IMR-90 (cell line): ENCODE measurements around the gene SERBP1. TPM values are rescaled to one million over a fixed set of nuclear protein-coding genes. Genes with fewer than 3 reads are reported as not detected.

Source experiments
- ATAC-seq: fragments of 200-7000 bp; cut with Tn5 transposase; 2 replicates; pipeline ENCODE4 v1.9.1; 2020; ENCODE audit warnings: low read depth, mild to moderate bottlenecking, moderate library complexity
- BruUV-seq: library from RNA; stranded (reverse); fragments of 400-500 nt; replicated peaks from 2 replicates; lab custom pipeline; 2021; lab: Mats Ljungman, UMichigan
- CTCF ChIA-PET: fragments of 300-600 bp; formaldehyde crosslinking; extraction: SDS; loops from one replicate; lab custom pipeline; 2021; ENCODE audit warnings: antibody characterized with exemption; lab: Yijun Ruan, JAX
- POLR2A ChIA-PET: fragments of 300-600 bp; sonication (Branson Sonifier 250); formaldehyde crosslinking; loops from one replicate; lab custom pipeline; 2022; ENCODE audit warnings: antibody characterized with exemption; ENCODE audit not compliant: unreplicated experiment; lab: Charles Lee
- DNase-seq: peaks from one replicate; pipeline ENCODE4 v3.0.0; 2013
- H2AFZ ChIP-seq: replicated peaks from 2 replicates; pipeline ENCODE3; 2013; ENCODE audit warnings: low read length, mild to moderate bottlenecking; ENCODE audit not compliant: poor library complexity
- H2AK5ac ChIP-seq: 2 replicates; pipeline ENCODE4 v1.6.1; 2013; ENCODE audit warnings: low read depth, low read length, inconsistent platforms
- H2AK9ac ChIP-seq: replicated peaks from 2 replicates; pipeline ENCODE3; 2013; ENCODE audit warnings: mild to moderate bottlenecking, low read depth, low read length, moderate library complexity; ENCODE audit not compliant: poor library complexity
- H2BK120ac ChIP-seq: 2 replicates; pipeline ENCODE4 v1.6.1; 2013; ENCODE audit warnings: low read depth, low read length, inconsistent platforms
- H2BK15ac ChIP-seq: 3 replicates; pipeline ENCODE4 v1.6.1; 2013; ENCODE audit warnings: low read depth, low read length, inconsistent platforms
- H2BK20ac ChIP-seq: 2 replicates; pipeline ENCODE4 v1.6.1; 2013; ENCODE audit warnings: low read depth, mild to moderate bottlenecking, inconsistent platforms, low read length, moderate library complexity
- H2BK5ac ChIP-seq: 2 replicates; pipeline ENCODE4 v1.6.1; 2013; ENCODE audit warnings: mild to moderate bottlenecking, low read depth, low read length, inconsistent platforms; ENCODE audit not compliant: poor library complexity, severe bottlenecking
- H3K14ac ChIP-seq: replicated peaks from 2 replicates; pipeline ENCODE4 v1.6.1; 2013; ENCODE audit warnings: low read depth, low read length, inconsistent platforms
- H3K18ac ChIP-seq: 2 replicates; pipeline ENCODE4 v1.6.1; 2013; ENCODE audit warnings: low read depth, low read length, control low read depth
- H3K23ac ChIP-seq: 2 replicates; pipeline ENCODE4 v1.6.1; 2013; ENCODE audit warnings: low read depth, low read length, inconsistent platforms
- H3K27ac ChIP-seq: 2 replicates; pipeline ENCODE4 v1.5.1; 2013; ENCODE audit warnings: mild to moderate bottlenecking, control low read depth, low read length; ENCODE audit not compliant: insufficient read depth
- H3K27me3 ChIP-seq: 2 replicates; pipeline ENCODE4 v1.6.1; 2013; ENCODE audit warnings: low read length; ENCODE audit not compliant: control insufficient read depth, insufficient read depth
- H3K36me3 ChIP-seq: 2 replicates; pipeline ENCODE4 v1.6.1; 2013; ENCODE audit warnings: low read length, mixed read lengths; ENCODE audit not compliant: control insufficient read depth, insufficient read depth
- H3K4ac ChIP-seq: 2 replicates; pipeline ENCODE4 v1.6.1; 2013; ENCODE audit warnings: low read depth, low read length, inconsistent platforms
- H3K4me1 ChIP-seq: 2 replicates; pipeline ENCODE4 v1.6.1; 2013; ENCODE audit warnings: low read length, mixed read lengths; ENCODE audit not compliant: control insufficient read depth, insufficient read depth
- H3K4me2 ChIP-seq: 2 replicates; pipeline ENCODE4 v1.6.1; 2013; ENCODE audit warnings: low read depth, mild to moderate bottlenecking, control low read depth, low read length, moderate library complexity
- H3K4me3 ChIP-seq: 2 replicates; pipeline ENCODE4 v1.5.1; 2013; ENCODE audit warnings: low read depth, mild to moderate bottlenecking, control low read depth, low read length, moderate library complexity; ENCODE audit not compliant: insufficient read depth
- H3K56ac ChIP-seq: 2 replicates; pipeline ENCODE4 v1.6.1; 2013; ENCODE audit warnings: low read length, inconsistent platforms; ENCODE audit not compliant: insufficient read depth; ENCODE audit errors: extremely low read depth
- H3K79me1 ChIP-seq, 2 experiments: 2 replicates each; pipeline ENCODE4 v1.6.1; 2013; ENCODE audit warnings: low read length in 2 of 2, inconsistent platforms in 1 of 2, low read depth in 1 of 2
- H3K9ac ChIP-seq: 2 replicates; pipeline ENCODE4 v1.6.1; 2013; ENCODE audit warnings: low read depth, low read length, control low read depth
- H3K9me1 ChIP-seq: 2 replicates; pipeline ENCODE4 v1.6.1; 2013; ENCODE audit warnings: low read length, inconsistent platforms; ENCODE audit not compliant: insufficient read depth
- H3K9me3 ChIP-seq: 2 replicates; pipeline ENCODE4 v1.6.1; 2013; ENCODE audit warnings: low read length; ENCODE audit not compliant: control insufficient read depth, insufficient read depth
- H4K20me1 ChIP-seq: 2 replicates; pipeline ENCODE4 v1.6.1; 2013; ENCODE audit warnings: low read length, inconsistent platforms; ENCODE audit not compliant: insufficient read depth
- H4K5ac ChIP-seq: 2 replicates; pipeline ENCODE4 v1.6.1; 2013; ENCODE audit warnings: mild to moderate bottlenecking, low read depth, low read length, control low read depth
- H4K8ac ChIP-seq, 2 experiments: 2 replicates each; pipeline ENCODE4 v1.6.1; 2013; ENCODE audit warnings: low read depth in 2 of 2, low read length in 2 of 2, control low read depth in 1 of 2, inconsistent platforms in 1 of 2
- H4K91ac ChIP-seq: 2 replicates; pipeline ENCODE4 v1.6.1; 2013; ENCODE audit warnings: low read depth, low read length, inconsistent platforms; ENCODE audit not compliant: insufficient read depth
- BHLHE40 ChIP-seq: fragments of 150-350 bp; IDR thresholded peaks from 2 replicates; pipeline ENCODE4 v1.6.1; 2016; ENCODE audit warnings: mild to moderate bottlenecking, low read depth, low read length
- CHD1 ChIP-seq: IDR thresholded peaks from 2 replicates; pipeline ENCODE4 v1.6.1; 2012; ENCODE audit warnings: low read depth, low read length, improper control_type of control experiment
- CTCF ChIP-seq: conservative IDR thresholded peaks from 2 replicates; pipeline ENCODE4 v1.5.1; 2012; ENCODE audit warnings: mild to moderate bottlenecking, low read depth, low read length, improper control_type of control experiment
- ELK1 ChIP-seq: fragments of 150-350 bp; IDR thresholded peaks from 2 replicates; pipeline ENCODE4 v1.6.1; 2016; ENCODE audit warnings: low read depth, mild to moderate bottlenecking, low read length, moderate library complexity, borderline replicate concordance
- FOS ChIP-seq: fragments of 150-350 bp; IDR thresholded peaks from 2 replicates; pipeline ENCODE4 v1.6.1; 2016; ENCODE audit warnings: low read depth, low read length
- MAFK ChIP-seq: IDR thresholded peaks from 2 replicates; pipeline ENCODE4 v1.6.1; 2012; ENCODE audit warnings: low read depth, low read length, improper control_type of control experiment
- RCOR1 ChIP-seq: IDR thresholded peaks from 2 replicates; pipeline ENCODE4 v1.6.1; 2012; ENCODE audit warnings: mild to moderate bottlenecking, low read length, improper control_type of control experiment; ENCODE audit not compliant: insufficient replicate concordance
- SMC3 ChIP-seq: fragments of 150-350 bp; IDR thresholded peaks from 2 replicates; pipeline ENCODE4 v1.6.1; 2016; ENCODE audit warnings: low read depth, mild to moderate bottlenecking, antibody characterized with exemption, low read length, moderate library complexity
- USF2 ChIP-seq: fragments of 150-350 bp; IDR thresholded peaks from 2 replicates; pipeline ENCODE4 v1.6.1; 2017; ENCODE audit warnings: mild to moderate bottlenecking, antibody characterized with exemption, low read length, low read depth
- WGBS, 2 experiments: methylation state at CpG; one replicate each; pipeline versions ENCODE4 v1.1.5 to v1.1.7; 2013; ENCODE audit warnings: missing lambda C conversion rate in 2 of 2; ENCODE audit not compliant: insufficient read length in 1 of 2; ENCODE audit errors: extremely low coverage in 2 of 2; 5-methylcytosine and 5-hydroxymethylcytosine counted together
- dilution Hi-C: fragments of 300-500 bp; cut with HindIII; formaldehyde crosslinking; loops from one replicate; pipeline ENCODE4 v1.14.3; 2018; ENCODE audit warnings: low sequenced_read_pairs; ENCODE audit not compliant: unreplicated experiment
- in situ Hi-C: fragments of 300-500 bp; cut with MboI; formaldehyde crosslinking; loops from 3 replicates; pipeline ENCODE4 v1.14.3; 2019; ENCODE audit warnings: low sequenced_read_pairs, inconsistent platforms, mixed read lengths
- intact Hi-C: fragments of 100-400 bp; cut with micrococcal nuclease; formaldehyde crosslinking; loops from 2 replicates; pipeline ENCODE4 v1.10.0; 2022
- polyA plus RNA-seq, 3 experiments: library from polyadenylated mRNA; depleted of rRNA; stranded (reverse); fragments of >200 nt; gene quantifications; 2 replicates each; pipeline ENCODE4 v1.2.3, GENCODE V29; 2012; ENCODE audit warnings: low replicate concordance in 1 of 3
- total RNA-seq: library from RNA; depleted of rRNA; stranded (reverse); fragments of >200 nt; gene quantifications from 2 replicates; pipeline ENCODE4 v1.2.3, GENCODE V29; 2012

The SERBP1 gene
- total and polyA plus RNA-seq, 2 of the 4 experiments (the other 2 are of a cell fraction) = 94.1 to 153 TPM

- TF ChIP-seq CTCF = no peak
- TF ChIP-seq MAFK = no peak
These were observed 46.7 kb upstream of the SERBP1 start (continued) for GRCh38 chr1:67476906-67477305.

GRCh38 chr1:67476006-67476482 lies 45.8 kb upstream of the SERBP1 start:
- dilution Hi-C loops = no loop called here
- no TSS peak for BruUV-seq
- Histone ChIP-seq H3K9ac (no peak overlapping the region), H4K20me1 (no peaks in the 10 kb centered on the region), H2AK9ac (no peak overlapping the region), H3K14ac (no peak overlapping the region), H2BK5ac (no peak overlapping the region), H3K9me1 (no peaks in the 10 kb centered on the region), H4K91ac (no peak overlapping the region), H3K18ac (no peak overlapping the region), H3K4me3 (no peak overlapping the region), H3K27ac (no peak overlapping the region), H3K9me3 (no peaks in the 10 kb centered on the region), H3K4me2 (no peak overlapping the region), H2BK15ac (no peak overlapping the region), H3K56ac (no peak overlapping the region), H2BK20ac (no peak overlapping the region), H3K23ac (no peak overlapping the region), H2AFZ (no peak overlapping the region), H4K5ac (no peak overlapping the region), H2AK5ac (no peak overlapping the region), H3K79me1 (no peaks in the 10 kb centered on the region), H4K8ac (no peak overlapping the region), H3K4me1 (no peaks in the 10 kb centered on the region), H3K36me3 (no peaks in the 10 kb centered on the region), H3K4ac (no peak overlapping the region), H3K27me3 (peaks cover 12% of the 10 kb centered on the region), H2BK120ac (no peak overlapping the region)
- ATAC-seq (no peak), DNase-seq (no peak)
- no CpG with 5 or more reads among the region's 2 CpGs for WGBS, 2 experiments
- in situ Hi-C loops = loop anchor here (25.0 kb wide), 1 partner anchor 714 kb away; the partner anchor contains the start of gene DYNLT5
- ChIA-PET POLR2A (no interaction called here), CTCF (no interaction called here)
- no peak for TF ChIP-seq FOS
- no peak for TF ChIP-seq USF2
- TF ChIP-seq BHLHE40 = no peak
- no peak for TF ChIP-seq ELK1
- TF ChIP-seq CTCF = no peak
- TF ChIP-seq RCOR1 = no peak
- no peak for TF ChIP-seq SMC3
- no peak for TF ChIP-seq CHD1
- intact Hi-C loops = no loop called here
